PC-9 (cell line): ENCODE measurements around the gene PPP2R5C. TPM values are rescaled to one million over a fixed set of nuclear protein-coding genes. Genes with fewer than 3 reads are reported as not detected.

Source experiments
- BruUV-seq: library from RNA; stranded (reverse); fragments of 400-500 nt; replicated peaks from 2 replicates; lab custom pipeline; 2021; lab: Mats Ljungman, UMichigan
- CTCF ChIA-PET: fragments of 300-600 bp; sonication (Branson Sonifier 250); formaldehyde crosslinking; loops from one replicate; lab custom pipeline; 2022; ENCODE audit warnings: antibody characterized with exemption; lab: Charles Lee
- POLR2A ChIA-PET: fragments of 300-600 bp; sonication (Branson Sonifier 250); formaldehyde crosslinking; loops from one replicate; lab custom pipeline; 2022; ENCODE audit warnings: antibody characterized with exemption; ENCODE audit not compliant: unreplicated experiment; lab: Charles Lee
- DNase-seq, 2 experiments: peaks; one replicate each; pipeline versions ENCODE4 v3.0.0 to v3.0.0-alpha.2; 2015 to 2022; ENCODE audit warnings: mixed read lengths in 1 of 2
- H2AFZ ChIP-seq: fragments of 200-600 bp; sonication (generic); 2 replicates; pipeline ENCODE4 v1.8.1; 2017; ENCODE audit warnings: antibody characterized with exemption
- H3F3A ChIP-seq: fragments of 200-600 bp; sonication (generic); 2 replicates; pipeline ENCODE4 v1.8.1; 2017; ENCODE audit warnings: antibody characterized with exemption, mild to moderate bottlenecking, low read depth; ENCODE audit not compliant: insufficient read depth
- H3K27ac ChIP-seq: fragments of 200-600 bp; sonication (generic); 2 replicates; pipeline ENCODE4 v1.6.1; 2016; ENCODE audit warnings: mixed run types
- H3K27me3 ChIP-seq: fragments of 200-600 bp; sonication (generic); 2 replicates; pipeline ENCODE4 v1.6.1; 2016; ENCODE audit warnings: low read depth, mixed run types; ENCODE audit not compliant: insufficient read depth
- H3K36me3 ChIP-seq: fragments of 200-600 bp; sonication (generic); 2 replicates; pipeline ENCODE4 v1.6.1; 2016; ENCODE audit warnings: low read depth, mixed run types
- H3K4me1 ChIP-seq: fragments of 200-600 bp; sonication (generic); replicated peaks from 2 replicates; pipeline ENCODE4 v1.6.1; 2016; ENCODE audit warnings: mixed run types; ENCODE audit not compliant: insufficient read depth
- H3K4me2 ChIP-seq: fragments of 200-600 bp; sonication (generic); 2 replicates; pipeline ENCODE4 v1.6.1; 2017; ENCODE audit warnings: mixed run types
- H3K4me3 ChIP-seq: fragments of 200-600 bp; sonication (generic); 2 replicates; pipeline ENCODE4 v1.6.1; 2016; ENCODE audit warnings: mixed run types
- H3K79me2 ChIP-seq: fragments of 200-600 bp; sonication (generic); 2 replicates; pipeline ENCODE4 v1.6.1; 2017; ENCODE audit warnings: low read depth, mixed run types
- H3K9me2 ChIP-seq: fragments of 200-600 bp; sonication (generic); 2 replicates; pipeline ENCODE4 v1.8.1; 2017; ENCODE audit warnings: mild to moderate bottlenecking; ENCODE audit not compliant: insufficient read depth
- H3K9me3 ChIP-seq: fragments of 200-600 bp; sonication (generic); 2 replicates; pipeline ENCODE4 v1.8.1; 2016; ENCODE audit warnings: low read depth; ENCODE audit not compliant: insufficient read depth
- H4K20me1 ChIP-seq: fragments of 200-600 bp; sonication (generic); 2 replicates; pipeline ENCODE4 v1.8.1; 2017; ENCODE audit not compliant: insufficient read depth
- CTCF ChIP-seq: fragments of 200-600 bp; sonication (generic); conservative IDR thresholded peaks from 2 replicates; pipeline ENCODE4 v1.6.1; 2017; ENCODE audit warnings: mixed run types, antibody characterized with exemption, mild to moderate bottlenecking, moderate library complexity
- EZH2 ChIP-seq: fragments of 200-600 bp; sonication (generic); IDR thresholded peaks from 2 replicates; pipeline ENCODE4 v1.8.0; 2017; ENCODE audit warnings: antibody characterized with exemption, low read depth
- intact Hi-C: fragments of 100-400 bp; cut with micrococcal nuclease; formaldehyde crosslinking; loops from one replicate; pipeline ENCODE4 v1.10.0; 2022; ENCODE audit not compliant: unreplicated experiment
- total RNA-seq: library from RNA; stranded (reverse); gene quantifications from 2 replicates; pipeline ENCODE4 v1.2.3, GENCODE V29; 2021

The PPP2R5C gene
- total RNA-seq, 1 experiment from 2014 or later, result 401 TPM

DNA sequence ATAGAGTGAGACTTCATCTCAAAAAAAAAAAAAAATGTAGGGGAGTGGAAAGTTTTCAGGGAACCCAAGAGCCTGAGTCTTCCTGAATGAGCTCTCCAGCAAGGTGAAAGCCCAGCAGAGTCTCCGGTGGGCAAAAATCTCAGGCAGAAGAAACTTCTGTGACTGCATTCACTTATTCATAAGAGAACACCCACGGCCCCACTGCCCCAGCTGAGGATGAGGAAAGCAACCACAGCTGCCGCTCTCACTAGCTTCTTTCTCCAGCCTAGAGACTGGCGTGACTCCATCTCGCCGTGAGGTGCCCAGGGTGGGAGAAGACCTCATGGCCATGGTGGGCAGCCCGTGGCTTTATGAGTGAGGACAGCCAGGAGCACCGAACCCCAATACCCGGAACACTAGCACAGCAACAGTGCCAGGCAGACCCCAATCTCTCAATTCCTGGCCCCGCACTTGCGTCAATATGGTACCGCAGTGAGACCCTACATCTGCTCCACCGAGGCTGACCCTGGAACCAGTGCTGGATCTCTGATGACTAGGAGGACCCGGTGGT lies 173.2 kb downstream of the PPP2R5C start:
- Histone ChIP-seq H4K20me1 (no peaks in the 10 kb centered on the region), H3K36me3 (no peaks in the 10 kb centered on the region), H3K9me2 (no peaks in the 10 kb centered on the region), H3K4me2 (no peak overlapping the region), H3K4me1 (no peaks in the 10 kb centered on the region), H2AFZ (no peak overlapping the region), H3K79me2 (no peaks in the 10 kb centered on the region), H3K9me3 (no peaks in the 10 kb centered on the region), H3K27me3 (no peaks in the 10 kb centered on the region), H3F3A (no peaks in the 10 kb centered on the region), H3K4me3 (no peak overlapping the region), H3K27ac (no peak overlapping the region)
- intact Hi-C loops, result no loop called here
- ChIA-PET CTCF (interaction anchor here (0.6 kb wide), 2 partner anchors 116 to 174 kb away, joined by 3 to 10 read pairs; no protein-coding TSS in a partner anchor), POLR2A (no interaction called here)
- no peak for DNase-seq
- TF ChIP-seq CTCF (no peak), EZH2 (no peak)
- BruUV-seq, result no TSS peak

- H3K36me3 ChIP-seq, result no peaks in the 10 kb centered on the region
- no TSS peak for BruUV-seq
- H3K27me3 ChIP-seq, result no peaks in the 10 kb centered on the region
- H3K9me3 ChIP-seq, result no peaks in the 10 kb centered on the region
- CTCF ChIA-PET, result interaction anchor here (0.6 kb wide), 1 partner anchor 11 kb away, joined by 3 read pairs; no protein-coding TSS in a partner anchor
- intact Hi-C loops, result no loop called here
- H3K27ac ChIP-seq, result no peak overlapping the region
- no peaks in the 10 kb centered on the region for H3F3A ChIP-seq
- no peaks in the 10 kb centered on the region for H4K20me1 ChIP-seq
- no peak overlapping the region for H3K4me3 ChIP-seq
- no peak overlapping the region for H3K4me2 ChIP-seq
- DNase-seq, result no peak
- H3K9me2 ChIP-seq, result no peaks in the 10 kb centered on the region
- H3K79me2 ChIP-seq, result no peaks in the 10 kb centered on the region
- TF ChIP-seq CTCF (no peak), EZH2 (no peak)
- POLR2A ChIA-PET, result no interaction called here
- H2AFZ ChIP-seq, result no peak overlapping the region
- H3K4me1 ChIP-seq, result no peaks in the 10 kb centered on the region
These were observed 176.6 kb downstream of the PPP2R5C start for GRCh38 chr14:101937926-101938767.

- Histone ChIP-seq H3K9me2 (no peaks in the 10 kb centered on the region), H3K27me3 (no peaks in the 10 kb centered on the region), H3K4me3 (no peak overlapping the region), H4K20me1 (no peaks in the 10 kb centered on the region), H3K4me2 (no peak overlapping the region), H3K27ac (no peak overlapping the region), H3K79me2 (no peaks in the 10 kb centered on the region), H3K36me3 (no peaks in the 10 kb centered on the region), H3F3A (no peaks in the 10 kb centered on the region), H3K4me1 (no peaks in the 10 kb centered on the region), H2AFZ (no peak overlapping the region), H3K9me3 (no peaks in the 10 kb centered on the region)
- ChIA-PET CTCF (no interaction called here), POLR2A (no interaction called here)
- BruUV-seq, result no TSS peak
- DNase-seq, result no peak
- TF ChIP-seq EZH2 (no peak), CTCF (no peak)
- intact Hi-C loops, result no loop called here
These were observed 178.2 kb downstream of the PPP2R5C start for GRCh38 chr14:101939646-101940170.
